ENCODE results near the gene PCNT.

DNA sequence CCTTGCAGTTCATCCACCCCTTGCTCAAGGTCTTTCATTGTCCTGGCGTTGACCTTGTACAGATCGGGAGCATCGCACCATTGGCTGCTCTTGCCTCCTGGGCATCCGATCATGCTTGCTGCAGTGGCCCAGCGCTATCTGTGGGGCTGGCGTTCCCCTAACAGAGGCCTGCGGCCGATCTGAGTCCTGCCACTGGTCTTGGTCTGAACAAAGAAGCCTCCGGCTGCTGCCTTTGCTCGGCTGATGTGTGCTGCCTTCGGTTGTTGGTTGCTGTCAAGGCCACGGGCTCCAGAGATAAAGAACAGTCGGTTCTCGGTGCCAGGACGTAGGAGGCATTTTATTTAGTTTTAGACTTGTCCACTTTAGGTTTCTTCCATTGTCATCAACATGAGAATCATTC is 39.0 kb downstream of the PCNT start:
- no peak for TF ChIP-seq POLR2A (IDR thresholded peaks at IDR 0.05)
- TF ChIP-seq, protein P1, sequence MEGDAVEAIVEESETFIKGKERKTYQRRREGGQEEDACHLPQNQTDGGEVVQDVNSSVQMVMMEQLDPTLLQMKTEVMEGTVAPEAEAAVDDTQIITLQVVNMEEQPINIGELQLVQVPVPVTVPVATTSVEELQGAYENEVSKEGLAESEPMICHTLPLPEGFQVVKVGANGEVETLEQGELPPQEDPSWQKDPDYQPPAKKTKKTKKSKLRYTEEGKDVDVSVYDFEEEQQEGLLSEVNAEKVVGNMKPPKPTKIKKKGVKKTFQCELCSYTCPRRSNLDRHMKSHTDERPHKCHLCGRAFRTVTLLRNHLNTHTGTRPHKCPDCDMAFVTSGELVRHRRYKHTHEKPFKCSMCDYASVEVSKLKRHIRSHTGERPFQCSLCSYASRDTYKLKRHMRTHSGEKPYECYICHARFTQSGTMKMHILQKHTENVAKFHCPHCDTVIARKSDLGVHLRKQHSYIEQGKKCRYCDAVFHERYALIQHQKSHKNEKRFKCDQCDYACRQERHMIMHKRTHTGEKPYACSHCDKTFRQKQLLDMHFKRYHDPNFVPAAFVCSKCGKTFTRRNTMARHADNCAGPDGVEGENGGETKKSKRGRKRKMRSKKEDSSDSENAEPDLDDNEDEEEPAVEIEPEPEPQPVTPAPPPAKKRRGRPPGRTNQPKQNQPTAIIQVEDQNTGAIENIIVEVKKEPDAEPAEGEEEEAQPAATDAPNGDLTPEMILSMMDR (IDR thresholded peaks at IDR 0.05), result no peak
- TF ChIP-seq EP300 (IDR thresholded peaks at IDR 0.05), result no peak

Measured in tibial nerve (tissue), 4 donors.